Muscle layer of colon (tissue), 2 donors: ENCODE data around the gene SLC27A2.
A peak's percentile ranks its signal among the peaks of the same experiment; 100 is the strongest.
"Not testable (repeated sequence)": the region's sequence is repeated elsewhere in the genome, so short reads cannot be mapped to it uniquely, and the experiment has no call there.

ENCODE experiments used
- H3K27ac ChIP-seq: one replicate; pipeline ENCODE4 v1.7.0; 2013; ENCODE audit warnings: low read depth, mild to moderate bottlenecking, low read length, moderate library complexity
- H3K27me3 ChIP-seq, 2 donors: one replicate each; pipeline ENCODE4 v1.7.0; 2013; ENCODE audit warnings: low read length in 2 of 2, mild to moderate bottlenecking in 2 of 2; ENCODE audit not compliant: insufficient read depth in 2 of 2, control insufficient read depth in 1 of 2
- H3K36me3 ChIP-seq: one replicate; pipeline ENCODE4 v1.7.0; 2013; ENCODE audit warnings: mild to moderate bottlenecking, low read length; ENCODE audit not compliant: insufficient read depth
- H3K4me1 ChIP-seq: one replicate; pipeline ENCODE4 v1.7.0; 2013; ENCODE audit warnings: mild to moderate bottlenecking, low read length; ENCODE audit not compliant: insufficient read depth
- H3K4me3 ChIP-seq, 2 donors: one replicate each; pipeline ENCODE4 v1.7.0; 2013; ENCODE audit warnings: low read length in 2 of 2, low read depth in 1 of 2, mild to moderate bottlenecking in 1 of 2, moderate library complexity in 1 of 2
- H3K9ac ChIP-seq: one replicate; pipeline ENCODE4 v1.7.0; 2013; ENCODE audit warnings: low read length
- H3K9me3 ChIP-seq: one replicate; pipeline ENCODE4 v1.7.0; 2013; ENCODE audit warnings: mild to moderate bottlenecking, low read length
- donor health status: abdominal sarcoma.
- donor health status: Adenocarcinoma of cecum.

SLC27A2 gene

DNA sequence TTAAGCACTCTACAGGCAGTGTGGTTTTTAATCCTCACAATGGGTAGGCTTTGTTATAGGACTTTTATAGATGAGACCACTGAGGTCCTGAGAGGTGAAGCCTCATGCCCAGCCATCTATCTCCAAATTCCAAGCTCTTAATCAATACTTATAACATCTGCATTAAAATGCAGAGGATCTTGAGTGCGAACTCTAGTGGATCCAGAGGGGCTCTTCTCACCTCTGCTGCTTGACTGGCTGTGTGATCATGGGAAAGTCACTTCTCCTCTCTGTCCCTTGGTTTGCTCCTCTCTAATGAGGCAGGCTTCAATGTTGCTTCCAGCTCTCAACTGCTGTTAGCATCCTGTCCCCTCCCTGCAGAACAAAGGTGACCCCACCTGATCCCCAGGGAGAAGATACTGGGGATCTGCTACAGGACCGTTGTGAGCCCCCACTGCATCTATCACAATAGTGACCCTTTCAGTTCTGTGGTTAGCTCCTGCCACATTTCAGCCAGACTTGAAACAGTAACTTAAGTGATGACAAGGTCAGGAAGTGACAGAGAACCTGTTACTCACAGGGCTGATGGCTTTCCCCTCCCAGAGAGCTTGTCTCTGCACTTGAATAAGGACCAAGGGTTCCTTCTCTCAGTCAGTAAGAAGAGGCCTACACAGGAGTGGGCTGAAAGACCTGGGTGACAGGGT lies 1.3 kb downstream of the SLC27A2 start:
- Histone ChIP-seq H3K9me3 (no peaks in the 10 kb centered on the region), H3K4me1 (no peaks in the 10 kb centered on the region), H3K4me3 (peak overlapping the region in 1 of 2 donors; percentile 37), H3K27me3 (peaks cover 4 to 21% of the 10 kb centered on the region in 2 donors), H3K9ac (no peak overlapping the region), H3K27ac (no peak overlapping the region), H3K36me3 (no peaks in the 10 kb centered on the region)

DNA sequence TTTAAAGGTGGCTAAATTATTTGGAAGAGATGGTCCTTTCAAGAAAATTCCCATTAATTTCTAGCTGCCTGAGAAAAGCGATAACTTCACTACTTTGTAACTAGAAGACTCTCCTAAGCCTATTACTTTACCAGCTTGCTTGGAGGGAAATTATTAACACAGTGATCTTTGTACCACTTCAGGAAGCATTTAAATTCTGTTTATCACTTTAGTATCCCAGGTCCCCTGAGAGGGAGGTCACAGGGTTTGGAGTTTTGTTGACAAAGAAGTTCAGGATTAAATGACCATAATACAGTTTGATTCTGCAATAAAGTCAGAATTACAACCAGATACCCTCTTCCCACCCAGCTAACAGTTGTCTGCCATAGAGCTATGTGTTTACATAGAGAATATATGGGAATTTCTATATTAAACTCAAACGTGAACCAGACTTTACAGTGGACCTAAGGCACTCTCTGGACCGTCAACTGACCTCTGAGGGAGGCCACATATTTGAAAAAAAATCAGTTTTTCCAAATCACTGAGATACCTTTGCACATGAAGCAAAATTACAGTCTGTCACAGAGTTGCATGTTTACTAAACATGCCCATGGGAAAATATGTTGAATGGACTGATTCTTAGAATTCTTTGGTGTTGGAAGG lies 3.0 kb downstream of the SLC27A2 start:
- Histone ChIP-seq H3K4me3 (no peak overlapping the region), H3K36me3 (no peaks in the 10 kb centered on the region), H3K27ac (no peak overlapping the region), H3K9me3 (no peaks in the 10 kb centered on the region), H3K27me3 (peaks cover 4 to 21% of the 10 kb centered on the region in 2 donors), H3K4me1 (no peaks in the 10 kb centered on the region), H3K9ac (no peak overlapping the region)

DNA sequence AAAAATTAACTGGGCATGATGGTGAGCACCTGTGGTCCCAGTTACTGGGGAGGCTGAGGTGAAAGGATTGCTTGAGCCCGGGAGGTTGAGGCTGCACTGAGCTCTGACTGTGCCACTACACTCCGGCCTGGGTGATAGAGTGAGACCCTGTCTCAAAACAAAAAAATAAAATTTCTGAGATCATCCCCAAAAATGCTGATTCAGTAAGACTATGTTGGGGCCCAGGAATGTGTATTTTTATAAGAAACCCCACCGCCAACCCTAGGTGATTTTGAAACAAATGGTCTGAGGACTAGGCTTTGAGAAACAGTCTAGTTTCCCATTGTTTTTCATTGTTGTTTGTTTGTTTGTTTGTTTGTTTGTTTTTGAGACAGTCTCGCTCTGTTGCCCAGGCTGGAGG lies 4.1 kb downstream of the SLC27A2 start:
- Histone ChIP-seq H3K27me3 (peaks cover 4 to 21% of the 10 kb centered on the region in 2 donors), H3K4me1 (no peaks in the 10 kb centered on the region), H3K36me3 (no peaks in the 10 kb centered on the region), H3K9me3 (no peaks in the 10 kb centered on the region), H3K9ac (no peak overlapping the region), H3K27ac (no peak overlapping the region), H3K4me3 (no peak overlapping the region)

DNA sequence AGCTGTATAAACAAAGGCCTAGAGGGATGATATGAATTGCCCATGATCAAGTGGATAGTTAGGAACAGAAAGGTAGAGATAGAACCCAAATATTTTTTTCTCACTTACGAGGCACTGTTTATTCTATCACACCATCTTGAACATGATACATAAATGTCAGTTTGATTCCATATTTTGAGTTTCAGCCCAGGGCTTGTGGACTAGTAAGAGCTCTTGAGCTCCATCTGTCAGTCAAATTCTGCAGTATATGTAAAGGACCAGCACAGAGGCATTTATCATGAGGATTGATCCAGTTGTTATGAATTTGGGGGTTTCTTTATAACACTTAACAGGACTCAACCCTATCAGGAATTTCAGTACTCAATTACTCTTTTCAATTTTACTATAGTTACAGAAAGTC lies 4.8 kb downstream of the SLC27A2 start:
- no peaks in the 10 kb centered on the region for H3K9me3 ChIP-seq
- no peaks in the 10 kb centered on the region for H3K36me3 ChIP-seq
- no peak overlapping the region for H3K27ac ChIP-seq
- H3K4me3 ChIP-seq, result no peak overlapping the region
- peaks cover 0 to 17% of the 10 kb centered on the region in 2 donors for H3K27me3 ChIP-seq
- no peak overlapping the region for H3K9ac ChIP-seq
- H3K4me1 ChIP-seq, result no peaks in the 10 kb centered on the region

DNA sequence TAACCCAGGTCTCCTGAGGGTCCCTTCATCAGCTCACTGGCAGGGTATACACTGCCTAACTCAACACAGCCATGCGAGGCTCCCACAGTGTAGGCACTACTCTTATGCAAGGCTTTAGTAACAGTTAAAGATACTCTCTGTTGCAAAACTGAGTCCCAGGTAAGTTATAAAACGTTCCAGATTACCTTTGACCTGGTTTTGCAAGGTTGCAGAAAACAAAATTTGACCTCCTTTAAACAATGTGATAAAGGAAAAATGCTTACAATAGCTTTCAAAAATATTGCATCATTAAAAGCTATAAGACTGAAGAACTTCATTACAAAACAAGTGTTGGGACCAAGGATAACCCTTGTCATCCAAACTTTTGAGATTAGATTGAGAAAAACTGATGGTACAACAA lies 5.5 kb downstream of the SLC27A2 start:
- H3K9ac ChIP-seq, result no peak overlapping the region
- no peaks in the 10 kb centered on the region for H3K4me1 ChIP-seq
- no peak overlapping the region for H3K4me3 ChIP-seq
- H3K27ac ChIP-seq, result no peak overlapping the region
- no peaks in the 10 kb centered on the region for H3K9me3 ChIP-seq
- H3K36me3 ChIP-seq, result no peaks in the 10 kb centered on the region
- peaks cover 0 to 10% of the 10 kb centered on the region in 2 donors for H3K27me3 ChIP-seq

DNA sequence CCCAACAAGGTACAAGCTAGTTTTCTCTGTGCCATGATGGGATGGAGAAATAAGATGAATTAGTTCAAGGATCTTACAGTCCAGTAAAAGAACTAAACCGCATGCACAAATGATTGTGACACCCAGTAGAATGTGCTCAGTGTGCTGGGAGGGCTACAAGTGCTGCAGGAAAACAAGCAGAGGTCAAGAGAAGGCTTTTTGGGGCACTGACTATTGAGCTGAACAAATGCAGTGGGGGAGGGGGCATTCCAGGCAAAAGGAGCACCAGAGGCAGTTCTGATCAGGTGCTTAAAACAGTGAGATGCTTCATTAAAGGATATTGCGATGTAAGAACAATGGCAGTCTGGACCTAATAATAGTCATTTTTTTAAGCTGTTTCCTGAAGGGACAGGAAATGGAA lies 6.0 kb downstream of the SLC27A2 start:
- H3K27ac ChIP-seq, result no peak overlapping the region
- H3K4me3 ChIP-seq, result no peak overlapping the region
- no peak overlapping the region for H3K9ac ChIP-seq
- H3K4me1 ChIP-seq, result no peaks in the 10 kb centered on the region
- peaks cover 0 to 5% of the 10 kb centered on the region in 2 donors for H3K27me3 ChIP-seq
- H3K36me3 ChIP-seq, result no peaks in the 10 kb centered on the region
- H3K9me3 ChIP-seq, result no peaks in the 10 kb centered on the region

DNA sequence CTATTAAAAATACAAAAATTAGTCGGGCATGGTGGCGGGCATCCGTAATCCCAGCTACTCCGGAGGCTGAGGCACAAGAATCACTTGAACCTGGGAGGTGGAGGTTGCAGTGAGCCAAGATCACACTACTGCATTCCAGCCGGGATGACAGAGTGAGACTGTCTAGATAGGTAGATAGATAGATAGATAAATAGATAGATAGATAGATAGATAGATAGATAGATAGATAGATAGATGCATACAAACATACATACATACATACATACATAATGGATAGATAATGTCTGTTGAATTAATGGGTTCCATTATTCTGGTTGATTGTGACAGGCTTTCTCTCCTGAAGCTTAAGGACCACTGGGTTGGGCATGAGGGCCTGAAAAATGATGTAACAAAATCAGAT lies 6.8 kb downstream of the SLC27A2 start:
- H3K27ac ChIP-seq, H3K4me1 ChIP-seq: not testable (repeated sequence)

DNA sequence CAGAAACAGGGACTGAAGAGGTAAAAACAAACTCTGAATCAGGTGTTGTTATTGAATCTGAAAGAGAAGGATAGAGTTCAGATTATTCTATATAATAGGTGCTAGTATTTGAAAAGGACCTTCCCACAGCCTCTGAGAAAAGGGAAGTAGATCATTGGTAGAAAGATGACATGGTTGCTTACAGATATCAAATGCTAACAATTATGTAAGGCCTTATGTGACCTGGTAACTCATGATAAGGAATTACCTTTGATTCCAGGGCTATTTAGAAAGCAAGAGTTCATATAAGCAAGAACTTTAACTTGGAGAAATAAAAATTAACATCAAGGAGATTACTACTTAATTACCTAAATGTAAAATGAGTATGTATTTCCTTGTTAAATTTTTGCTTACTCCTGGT lies 7.6 kb downstream of the SLC27A2 start:
- no peak overlapping the region for H3K4me3 ChIP-seq

More for the DNA sequence above, 6.8 kb downstream of the SLC27A2 start:
- not testable (repeated sequence) for H3K27me3 ChIP-seq, H3K36me3 ChIP-seq, H3K9ac ChIP-seq, H3K4me3 ChIP-seq, H3K9me3 ChIP-seq

DNA sequence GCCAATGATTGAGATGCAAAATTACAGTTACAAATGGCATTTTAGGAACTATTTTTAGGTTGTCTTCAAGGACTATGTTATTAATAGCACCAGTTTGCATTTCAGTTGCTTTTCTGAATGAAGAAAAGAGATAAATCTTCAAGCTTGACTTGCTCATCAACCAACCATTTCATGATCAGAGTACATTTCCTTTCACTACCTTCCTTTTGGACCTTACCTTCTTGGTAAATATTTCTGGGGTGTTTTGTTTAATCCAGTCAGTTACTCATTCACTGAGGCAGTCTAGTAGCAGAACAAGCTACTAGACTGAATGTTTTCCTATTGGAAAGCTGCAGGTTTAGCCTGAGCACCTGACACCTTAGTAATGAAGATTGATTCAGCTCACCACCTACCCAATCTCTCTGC lies 8.2 kb downstream of the SLC27A2 start:
- Histone ChIP-seq H3K9me3 (no peaks in the 10 kb centered on the region), H3K36me3 (no peaks in the 10 kb centered on the region), H3K4me3 (no peak overlapping the region), H3K27me3 (no peaks in the 10 kb centered on the region), H3K27ac (no peak overlapping the region), H3K9ac (no peak overlapping the region), H3K4me1 (no peaks in the 10 kb centered on the region)

More for the DNA sequence above, 7.6 kb downstream of the SLC27A2 start:
- H3K36me3 ChIP-seq, result no peaks in the 10 kb centered on the region
- H3K27me3 ChIP-seq, result no peaks in the 10 kb centered on the region
- no peak overlapping the region for H3K27ac ChIP-seq
- no peaks in the 10 kb centered on the region for H3K9me3 ChIP-seq
- no peak overlapping the region for H3K9ac ChIP-seq
- H3K4me1 ChIP-seq, result no peaks in the 10 kb centered on the region

DNA sequence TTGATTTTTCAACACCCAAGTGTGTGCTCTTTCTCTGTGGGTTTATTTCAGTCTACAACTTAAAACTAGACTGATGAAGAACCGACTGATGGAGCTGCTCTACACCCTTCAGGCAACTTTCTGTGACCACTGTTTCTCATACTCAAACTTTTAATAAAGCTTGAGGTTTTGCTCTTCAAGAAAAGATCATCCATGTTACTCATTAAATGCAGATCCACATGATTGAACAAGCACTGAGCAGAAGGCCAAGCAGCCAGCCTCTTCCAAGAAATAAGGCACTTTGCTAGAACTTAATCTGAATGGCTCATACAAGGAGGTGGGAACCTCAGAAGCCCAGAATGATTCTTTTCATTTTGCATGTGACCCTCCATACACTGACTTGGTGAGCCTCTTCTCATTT lies 8.7 kb downstream of the SLC27A2 start:
- Histone ChIP-seq H3K4me1 (no peaks in the 10 kb centered on the region), H3K36me3 (no peaks in the 10 kb centered on the region), H3K27ac (no peak overlapping the region), H3K9ac (no peak overlapping the region), H3K4me3 (no peak overlapping the region), H3K27me3 (no peaks in the 10 kb centered on the region), H3K9me3 (no peaks in the 10 kb centered on the region)

DNA sequence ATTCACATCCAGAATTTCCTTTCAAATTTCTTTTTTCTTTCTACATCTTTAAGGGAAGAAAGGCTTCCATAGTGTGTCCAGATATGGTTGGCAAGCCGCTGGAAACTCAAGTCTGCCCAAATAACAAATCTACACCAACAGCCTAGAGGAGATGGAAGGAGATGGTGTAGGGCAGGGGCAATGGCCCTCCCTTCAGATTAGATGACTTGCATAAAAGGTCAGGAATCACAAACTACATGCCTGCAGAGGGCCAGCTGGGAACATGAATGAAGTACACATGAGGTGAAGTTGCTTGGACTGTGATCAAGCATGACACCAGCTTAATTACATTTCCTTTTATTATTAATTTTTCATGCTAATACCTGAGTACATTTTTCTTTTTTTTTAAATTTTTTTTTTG lies 10.2 kb downstream of the SLC27A2 start:
- no peak overlapping the region for H3K27ac ChIP-seq
- no peaks in the 10 kb centered on the region for H3K27me3 ChIP-seq
- no peaks in the 10 kb centered on the region for H3K4me1 ChIP-seq
- H3K36me3 ChIP-seq, result no peaks in the 10 kb centered on the region
- no peak overlapping the region for H3K4me3 ChIP-seq
- no peak overlapping the region for H3K9ac ChIP-seq
- H3K9me3 ChIP-seq, result no peaks in the 10 kb centered on the region
